HFF-Myc (cell line): ENCODE results near the gene MAGI1.
"Not testable (repeated sequence)": the region's sequence is repeated elsewhere in the genome, so short reads cannot be mapped to it uniquely, and the experiment has no call there.

ENCODE experiments used
- DNase-seq: peaks from one replicate; pipeline ENCODE4 v3.0.0-alpha.2; 2011; ENCODE audit warnings: low read depth; ENCODE audit errors: extremely low read depth
- H3K4me3 ChIP-seq: replicated peaks from 2 replicates; pipeline ENCODE4 v1.5.1; 2011; ENCODE audit warnings: low read depth, mild to moderate bottlenecking, control low read depth, low read length
- TF ChIP-seq, protein P1 (sequence below): IDR thresholded peaks from 2 replicates; pipeline ENCODE4 v1.5.1; 2012; ENCODE audit warnings: mild to moderate bottlenecking, low read depth, low read length, control low read depth; ENCODE audit errors: missing control alignments

Gene MAGI1

GRCh38 chr3:65552434-65552833 lies 486.3 kb downstream of the MAGI1 start:
- TF ChIP-seq, protein P1, sequence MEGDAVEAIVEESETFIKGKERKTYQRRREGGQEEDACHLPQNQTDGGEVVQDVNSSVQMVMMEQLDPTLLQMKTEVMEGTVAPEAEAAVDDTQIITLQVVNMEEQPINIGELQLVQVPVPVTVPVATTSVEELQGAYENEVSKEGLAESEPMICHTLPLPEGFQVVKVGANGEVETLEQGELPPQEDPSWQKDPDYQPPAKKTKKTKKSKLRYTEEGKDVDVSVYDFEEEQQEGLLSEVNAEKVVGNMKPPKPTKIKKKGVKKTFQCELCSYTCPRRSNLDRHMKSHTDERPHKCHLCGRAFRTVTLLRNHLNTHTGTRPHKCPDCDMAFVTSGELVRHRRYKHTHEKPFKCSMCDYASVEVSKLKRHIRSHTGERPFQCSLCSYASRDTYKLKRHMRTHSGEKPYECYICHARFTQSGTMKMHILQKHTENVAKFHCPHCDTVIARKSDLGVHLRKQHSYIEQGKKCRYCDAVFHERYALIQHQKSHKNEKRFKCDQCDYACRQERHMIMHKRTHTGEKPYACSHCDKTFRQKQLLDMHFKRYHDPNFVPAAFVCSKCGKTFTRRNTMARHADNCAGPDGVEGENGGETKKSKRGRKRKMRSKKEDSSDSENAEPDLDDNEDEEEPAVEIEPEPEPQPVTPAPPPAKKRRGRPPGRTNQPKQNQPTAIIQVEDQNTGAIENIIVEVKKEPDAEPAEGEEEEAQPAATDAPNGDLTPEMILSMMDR = no peak
- no peak for DNase-seq

GRCh38 chr3:65551945-65552344 lies 486.8 kb downstream of the MAGI1 start:
- no peak overlapping the region for H3K4me3 ChIP-seq
- no peak for DNase-seq
- TF ChIP-seq, protein P1 = no peak

More at GRCh38 chr3:65552434-65552833, 486.3 kb downstream of the MAGI1 start:
- no peak overlapping the region for H3K4me3 ChIP-seq

GRCh38 chr3:65550137-65550536 lies 488.6 kb downstream of the MAGI1 start:
- no peak for DNase-seq
- TF ChIP-seq, protein P1 = no peak
- no peak overlapping the region for H3K4me3 ChIP-seq

DNA sequence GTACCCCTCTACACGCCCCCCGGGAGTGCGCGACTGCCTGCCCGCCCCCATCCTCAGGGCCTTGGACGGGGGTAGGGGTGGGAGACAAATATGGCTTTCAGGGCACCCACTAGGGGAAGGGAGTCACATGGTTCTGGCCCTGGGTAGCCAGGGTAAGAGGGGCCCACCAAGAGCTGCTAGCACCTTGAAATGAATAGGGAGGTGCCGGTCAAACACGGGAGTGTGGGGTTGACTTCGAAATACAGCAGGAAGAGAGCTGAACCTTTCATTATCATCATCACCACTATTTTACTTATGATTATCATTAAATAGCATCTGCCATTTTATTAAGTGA lies 489.1 kb downstream of the MAGI1 start:
- DNase-seq = no peak
- TF ChIP-seq, protein P1 = no peak
- H3K4me3 ChIP-seq = peak overlapping the region; percentile 49

DNA sequence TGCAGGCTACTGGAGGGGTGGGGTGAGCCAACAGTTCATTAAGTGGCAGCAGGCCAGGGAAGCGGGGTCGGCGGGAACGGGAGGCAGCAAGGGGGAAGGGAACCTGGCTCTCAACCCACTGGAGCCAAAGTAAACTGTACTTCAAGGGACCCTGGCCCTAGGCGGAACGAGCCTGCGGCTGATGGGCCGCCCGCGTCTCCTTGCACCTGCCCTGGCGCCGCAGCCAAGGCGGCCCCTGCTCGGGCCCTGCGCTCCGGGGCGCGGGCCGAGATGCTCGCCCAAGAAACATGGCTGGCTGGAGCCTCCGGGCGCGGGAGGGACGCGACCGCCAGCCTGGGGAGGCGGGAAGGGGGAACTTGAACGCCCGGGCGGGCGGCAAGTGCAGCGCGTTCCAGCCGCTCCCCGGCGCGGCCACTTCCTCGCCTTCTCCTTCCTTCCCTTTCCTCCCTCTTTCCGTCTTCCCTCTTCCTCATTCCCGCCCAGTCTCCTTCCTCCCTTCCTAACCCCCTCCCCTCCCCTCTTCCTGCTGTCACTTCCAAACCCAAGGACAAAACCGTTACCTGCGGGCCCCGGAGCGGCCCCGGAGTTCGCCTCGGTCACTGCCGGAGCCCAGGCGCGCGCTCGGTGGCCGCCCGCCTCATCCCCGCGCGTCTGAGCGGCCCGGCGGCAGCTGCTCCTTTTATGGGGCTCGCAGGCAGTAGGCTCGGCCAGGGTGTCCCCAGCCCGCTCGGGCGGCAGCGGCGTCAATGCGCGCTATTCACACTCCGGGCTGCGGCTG lies 489.7 kb downstream of the MAGI1 start:
- DNase-seq = no peak
- TF ChIP-seq, protein P1 = no peak
- H3K4me3 ChIP-seq = peak overlapping the region; percentile 49

DNA sequence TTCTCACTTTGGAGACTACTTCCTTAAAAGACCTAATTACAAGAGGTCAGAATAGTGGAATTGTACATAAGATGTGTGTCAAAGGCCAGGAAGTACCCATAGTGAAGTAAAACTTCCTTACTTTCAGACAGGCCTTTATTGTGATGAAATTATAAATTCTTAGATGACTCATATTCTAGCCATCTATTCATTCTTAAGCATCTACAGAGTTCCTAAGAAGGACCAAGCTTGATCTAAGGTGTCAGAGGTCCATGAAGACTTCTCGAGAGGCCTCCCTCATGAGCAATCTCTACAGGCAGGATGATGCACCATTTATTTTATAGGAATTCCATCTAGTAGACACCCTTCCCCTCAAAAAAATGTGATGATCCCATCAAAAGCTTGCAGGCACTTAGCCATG lies 493.3 kb downstream of the MAGI1 start:
- no peak for DNase-seq
- TF ChIP-seq, protein P1 = no peak
- H3K4me3 ChIP-seq = no peak overlapping the region

DNA sequence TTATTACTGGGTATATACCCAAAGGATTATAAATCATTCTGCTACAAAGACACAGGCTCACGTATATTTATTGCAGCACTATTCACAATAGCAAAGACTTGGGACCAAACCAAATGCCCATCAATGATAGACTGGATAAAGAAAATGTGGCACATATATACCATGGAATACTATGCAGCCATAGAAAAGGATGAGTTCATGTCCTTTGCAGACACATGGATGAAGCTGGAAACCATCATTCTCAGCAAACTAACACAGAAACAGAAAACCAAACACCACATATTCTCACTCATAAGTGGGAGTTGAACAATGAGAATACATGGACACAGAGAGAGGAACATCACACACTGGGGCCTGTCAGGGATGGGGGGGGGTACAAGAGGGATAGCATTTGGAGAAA lies 495.3 kb downstream of the MAGI1 start:
- not testable (repeated sequence) for DNase-seq, H3K4me3 ChIP-seq
